ENCODE data around the gene IFITM1.

IFITM1 gene

DNA sequence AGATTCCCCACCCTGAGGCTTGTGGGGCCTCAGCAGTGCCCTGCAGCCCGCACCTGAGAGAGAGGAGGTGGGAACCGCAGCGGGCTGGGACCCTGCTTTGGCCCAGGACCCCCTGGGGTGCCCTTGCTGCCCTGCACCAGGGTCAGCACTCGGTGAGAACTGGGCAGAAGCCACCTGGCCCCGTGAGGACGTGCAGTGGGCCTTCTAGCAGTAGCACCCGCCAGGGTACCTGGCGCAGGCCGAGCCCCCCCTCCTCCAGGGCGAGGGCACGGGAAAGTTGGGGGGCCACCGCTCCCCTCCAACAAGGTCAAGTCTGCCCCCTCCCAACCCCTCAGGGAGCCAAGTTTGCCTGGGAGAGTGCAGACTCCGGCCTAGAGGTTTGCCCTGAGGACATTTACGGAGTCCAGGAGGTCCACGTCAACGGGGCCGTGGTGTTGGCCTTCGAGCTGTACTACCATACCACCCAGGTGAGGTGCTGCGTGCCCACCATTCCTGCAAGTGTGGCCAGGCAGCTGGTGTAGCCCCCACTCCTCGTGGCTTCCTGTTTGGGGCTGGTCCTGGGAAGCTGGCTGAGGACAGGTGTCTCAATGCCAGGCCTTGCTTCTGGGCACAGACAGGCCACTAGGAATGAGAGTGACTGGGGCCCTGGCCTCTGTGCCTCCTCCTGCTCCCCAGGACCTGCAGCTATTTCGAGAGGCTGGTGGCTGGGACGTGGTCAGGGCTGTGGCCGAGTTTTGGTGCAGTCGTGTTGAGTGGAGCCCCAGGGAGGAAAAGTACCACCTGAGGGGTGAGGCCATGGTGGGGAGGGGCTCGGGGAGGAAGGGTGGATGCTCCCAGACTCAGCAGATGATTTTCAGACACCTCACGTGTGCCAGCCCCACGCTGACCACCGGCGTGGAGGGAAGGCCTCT is 21.4 kb upstream of the IFITM1 start:
- Histone ChIP-seq H3K4me3 (ENCODE audit: low read depth in 1 of 2, low read length in 2 of 2) (no peak overlapping the region), H3K79me2 (ENCODE audit: insufficient read depth, low read length) (peaks cover 5% of the 10 kb centered on the region; the same call in 1 of the 2 replicates), H3K4me2 (ENCODE audit: insufficient read depth, low read length) (no peak overlapping the region), H3K36me3 (ENCODE audit: insufficient read depth, low read length) (peaks cover 32% of the 10 kb centered on the region), H4K20me1 (ENCODE audit: insufficient read depth, low read length) (peaks cover 10% of the 10 kb centered on the region), H3K4me1 (ENCODE audit: insufficient read depth, low read length) (peaks cover 38% of the 10 kb centered on the region), H2AFZ (ENCODE audit: low read depth, low read length) (no peak overlapping the region), H3K9me3 (ENCODE audit: insufficient read depth, low read length, severe bottlenecking) (no peaks in the 10 kb centered on the region), H3K9ac (ENCODE audit: low read depth, low read length) (no peak overlapping the region), H3K27ac (ENCODE audit: low read length) (no peak overlapping the region), H3K27me3 (ENCODE audit: insufficient read depth, low read length, poor library complexity) (peaks cover 9% of the 10 kb centered on the region)
- no peak for DNase-seq
- TF ChIP-seq CTCF (IDR thresholded peaks at IDR 0.05; ENCODE audit: borderline replicate concordance, extremely low read depth, low read length, poor library complexity, severe bottlenecking) (no peak), EZH2 (IDR thresholded peaks at IDR 0.05; ENCODE audit: borderline replicate concordance, low read depth, low read length, severe bottlenecking) (no peak)
- no peak for ATAC-seq (ENCODE audit: insufficient read depth, low read depth)

- TF ChIP-seq CTCF (IDR thresholded peaks at IDR 0.05; ENCODE audit: borderline replicate concordance, extremely low read depth, low read length, poor library complexity, severe bottlenecking) (no peak), EZH2 (IDR thresholded peaks at IDR 0.05; ENCODE audit: borderline replicate concordance, low read depth, low read length, severe bottlenecking) (no peak)
- H3K4me3 ChIP-seq (ENCODE audit: low read depth in 1 of 2, low read length in 2 of 2), result no peak overlapping the region
- no peaks in the 10 kb centered on the region for H3K9me3 ChIP-seq (ENCODE audit: insufficient read depth, low read length, severe bottlenecking)
- no peak overlapping the region for H3K4me2 ChIP-seq (ENCODE audit: insufficient read depth, low read length)
- DNase-seq, result no peak
- H3K27me3 ChIP-seq (ENCODE audit: insufficient read depth, low read length, poor library complexity), result peaks cover 2% of the 10 kb centered on the region
- no peak overlapping the region for H3K9ac ChIP-seq (ENCODE audit: low read depth, low read length)
- H2AFZ ChIP-seq (ENCODE audit: low read depth, low read length), result no peak overlapping the region
- H4K20me1 ChIP-seq (ENCODE audit: insufficient read depth, low read length), result peaks cover 10% of the 10 kb centered on the region
- H3K4me1 ChIP-seq (ENCODE audit: insufficient read depth, low read length), result peaks cover 29% of the 10 kb centered on the region
- no peak for ATAC-seq (ENCODE audit: insufficient read depth, low read depth)
- H3K27ac ChIP-seq (ENCODE audit: low read length), result no peak overlapping the region
- H3K36me3 ChIP-seq (ENCODE audit: insufficient read depth, low read length), result peaks cover 32% of the 10 kb centered on the region
- peaks cover 1% of the 10 kb centered on the region; the same call in 1 of the 2 replicates for H3K79me2 ChIP-seq (ENCODE audit: insufficient read depth, low read length)
These were observed 20.5 kb upstream of the IFITM1 start for GRCh38 chr11:293271-293851.

DNA sequence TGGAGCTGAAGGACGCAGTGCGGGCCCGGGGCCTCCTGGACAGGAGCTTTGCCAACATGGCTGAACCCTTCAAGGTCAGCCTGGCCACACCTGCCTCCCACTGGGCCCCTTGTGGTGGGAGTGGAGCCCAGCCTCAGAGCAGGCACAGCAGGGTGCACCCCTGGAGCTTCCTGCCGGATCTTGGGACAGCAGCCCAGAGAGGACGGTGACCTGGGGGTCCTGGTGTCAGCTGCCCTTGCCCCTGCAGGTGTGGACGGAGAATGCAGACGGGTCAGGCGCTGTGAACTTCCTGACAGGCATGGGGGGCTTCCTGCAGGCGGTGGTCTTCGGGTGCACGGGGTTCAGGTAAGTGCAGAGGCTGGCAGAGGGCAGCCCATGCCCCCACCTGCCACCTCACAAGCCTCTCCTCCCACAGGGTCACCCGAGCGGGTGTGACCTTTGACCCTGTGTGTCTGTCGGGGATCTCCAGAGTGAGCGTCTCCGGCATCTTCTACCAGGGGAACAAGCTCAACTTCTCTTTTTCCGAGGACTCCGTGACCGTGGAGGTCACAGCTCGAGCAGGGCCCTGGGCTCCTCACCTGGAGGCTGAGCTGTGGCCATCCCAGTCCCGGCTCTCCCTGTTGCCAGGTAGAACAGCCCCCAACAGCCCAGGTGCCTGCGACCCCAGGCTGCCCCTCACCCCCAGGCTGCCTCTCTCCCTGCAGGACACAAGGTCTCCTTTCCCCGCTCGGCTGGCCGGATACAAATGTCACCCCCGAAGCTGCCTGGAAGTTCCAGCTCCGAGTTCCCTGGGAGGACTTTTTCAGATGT is 19.8 kb upstream of the IFITM1 start:
- no peak overlapping the region for H3K4me3 ChIP-seq (ENCODE audit: low read depth in 1 of 2, low read length in 2 of 2)
- no peak overlapping the region for H3K27ac ChIP-seq (ENCODE audit: low read length)
- peaks cover 28% of the 10 kb centered on the region for H3K4me1 ChIP-seq (ENCODE audit: insufficient read depth, low read length)
- peaks cover 32% of the 10 kb centered on the region for H3K36me3 ChIP-seq (ENCODE audit: insufficient read depth, low read length)
- no peak overlapping the region for H3K9ac ChIP-seq (ENCODE audit: low read depth, low read length)
- H3K27me3 ChIP-seq (ENCODE audit: insufficient read depth, low read length, poor library complexity), result no peaks in the 10 kb centered on the region
- H3K79me2 ChIP-seq (ENCODE audit: insufficient read depth, low read length), result no peaks in the 10 kb centered on the region
- TF ChIP-seq EZH2 (IDR thresholded peaks at IDR 0.05; ENCODE audit: borderline replicate concordance, low read depth, low read length, severe bottlenecking), result no peak
- no peak for TF ChIP-seq CTCF (IDR thresholded peaks at IDR 0.05; ENCODE audit: borderline replicate concordance, extremely low read depth, low read length, poor library complexity, severe bottlenecking)
- DNase-seq (no peak), ATAC-seq (ENCODE audit: insufficient read depth, low read depth) (no peak)
- H4K20me1 ChIP-seq (ENCODE audit: insufficient read depth, low read length), result peaks cover 10% of the 10 kb centered on the region
- H3K9me3 ChIP-seq (ENCODE audit: insufficient read depth, low read length, severe bottlenecking), result no peaks in the 10 kb centered on the region
- no peak overlapping the region for H3K4me2 ChIP-seq (ENCODE audit: insufficient read depth, low read length)
- no peak overlapping the region for H2AFZ ChIP-seq (ENCODE audit: low read depth, low read length)

Measured in DND-41 (cell line).